Measurements from ENCODE around the gene ADAM12.

GRCh38 chr10:125983161-125983560 lies 405.1 kb downstream of the ADAM12 start:
- no peak for TF ChIP-seq CTCF (IDR thresholded peaks at IDR 0.05)
- no peak for TF ChIP-seq POLR2AphosphoS5 (IDR thresholded peaks at IDR 0.05)
- TF ChIP-seq POLR2A (IDR thresholded peaks at IDR 0.05): no peak

Measured in suprapubic skin (tissue), 4 donors.